ENCODE data around the gene WDFY4. TPM values are rescaled to one million over a fixed set of nuclear protein-coding genes. Genes with fewer than 3 reads are reported as not detected.

WDFY4 gene
- total and polyA plus RNA-seq, 2 of the 13 experiments (the other 11 are each of a cell fraction or from before 2014, with no cell fraction given), result not detected

DNA sequence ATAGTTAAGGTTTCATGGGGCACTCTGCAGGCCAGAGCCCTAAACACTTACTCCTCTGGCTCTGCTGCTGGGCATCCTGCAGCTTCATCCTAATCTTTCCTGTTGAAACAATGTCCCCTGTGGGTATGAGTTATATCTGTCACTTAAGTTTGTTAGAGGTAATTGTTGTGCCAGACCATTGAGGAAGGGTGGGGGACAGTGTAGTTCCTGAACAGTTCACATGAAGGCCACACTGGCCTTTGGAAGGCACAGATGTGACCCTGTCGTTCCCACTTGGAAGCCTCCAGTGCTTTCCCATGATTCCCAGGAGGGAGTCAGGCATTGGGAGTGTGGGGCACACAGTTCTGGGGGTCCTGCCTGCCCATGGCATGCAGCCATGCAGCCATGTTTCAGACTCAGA is 65.3 kb downstream of the WDFY4 start:
- no TSS peak for BruUV-seq (replicated peaks)
- Histone ChIP-seq H3K4me3 (replicated peaks in 1 of 3; ENCODE audit: insufficient read depth in 1 of 3, low read depth in 2 of 3, low read length in 3 of 3) (no peak overlapping the region), H3K4me2 (ENCODE audit: low read depth, low read length) (no peak overlapping the region), H3K36me3 (replicated peaks in 1 of 2; ENCODE audit: control insufficient read depth in 1 of 2, insufficient read depth in 2 of 2, low read length in 2 of 2) (no peaks in the 10 kb centered on the region), H3K9ac (ENCODE audit: insufficient read depth, low read depth, low read length) (no peak overlapping the region), H4K20me1 (ENCODE audit: insufficient read depth, low read length) (no peaks in the 10 kb centered on the region), H3K27me3 (ENCODE audit: control insufficient read depth in 1 of 2, insufficient read depth in 2 of 2, low read length in 2 of 2) (no peaks in the 10 kb centered on the region), H2AFZ (ENCODE audit: low read length) (no peak overlapping the region), H3K4me1 (ENCODE audit: insufficient read depth, low read length) (no peaks in the 10 kb centered on the region), H3K79me2 (ENCODE audit: insufficient read depth, low read length) (no peaks in the 10 kb centered on the region), H3K27ac (ENCODE audit: extremely low read length, insufficient read depth, low read length) (no peak overlapping the region), H3K9me3 (ENCODE audit: low read length) (no peaks in the 10 kb centered on the region)
- intact Hi-C loops (cut with micrococcal nuclease; ENCODE audit: unreplicated experiment) (no loop called here), in situ Hi-C loops (cut with HindIII; ENCODE audit: extremely low pct_ligation_motif_present, low pct_unique_long_range_greater_than_20kb) (no loop called here)
- no peak for ATAC-seq
- POLR2A ChIA-PET, result no interaction called here
- no peak for DNase-seq (ENCODE audit: low spot score)
- TF ChIP-seq, protein P1, sequence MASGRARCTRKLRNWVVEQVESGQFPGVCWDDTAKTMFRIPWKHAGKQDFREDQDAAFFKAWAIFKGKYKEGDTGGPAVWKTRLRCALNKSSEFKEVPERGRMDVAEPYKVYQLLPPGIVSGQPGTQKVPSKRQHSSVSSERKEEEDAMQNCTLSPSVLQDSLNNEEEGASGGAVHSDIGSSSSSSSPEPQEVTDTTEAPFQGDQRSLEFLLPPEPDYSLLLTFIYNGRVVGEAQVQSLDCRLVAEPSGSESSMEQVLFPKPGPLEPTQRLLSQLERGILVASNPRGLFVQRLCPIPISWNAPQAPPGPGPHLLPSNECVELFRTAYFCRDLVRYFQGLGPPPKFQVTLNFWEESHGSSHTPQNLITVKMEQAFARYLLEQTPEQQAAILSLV (CRISPR knock-in tag; IDR thresholded peaks at IDR 0.05; ENCODE audit: borderline replicate concordance), result no peak
- TF ChIP-seq EHMT2 (IDR thresholded peaks at IDR 0.05; ENCODE audit: borderline replicate concordance, low read depth, low read length), result no peak
- no peak for TF ChIP-seq ZNF207 (IDR thresholded peaks at IDR 0.05; ENCODE audit: borderline replicate concordance)
- no peak for TF ChIP-seq MTA3 (CRISPR knock-in tag; IDR thresholded peaks at IDR 0.05)
- TF ChIP-seq ZNF724P (CRISPR knock-in tag; IDR thresholded peaks at IDR 0.05; ENCODE audit: borderline replicate concordance), result no peak
- no peak for TF ChIP-seq ZNF616 (CRISPR knock-in tag; IDR thresholded peaks at IDR 0.05; ENCODE audit: low read depth)
- TF ChIP-seq ATF1 (CRISPR knock-in tag; IDR thresholded peaks at IDR 0.05), result no peak
- TF ChIP-seq HNF4G (IDR thresholded peaks at IDR 0.05; ENCODE audit: borderline replicate concordance, low read depth, low read length), result no peak
- TF ChIP-seq HNF4G (CRISPR knock-in tag; IDR thresholded peaks at IDR 0.05; ENCODE audit: borderline replicate concordance, low read depth), result no peak
- TF ChIP-seq ZNF496 (CRISPR knock-in tag; IDR thresholded peaks at IDR 0.05; ENCODE audit: insufficient replicate concordance), result no peak
- no peak for TF ChIP-seq NFKBIZ (CRISPR knock-in tag; IDR thresholded peaks at IDR 0.05)
- TF ChIP-seq ARNTL (CRISPR knock-in tag; IDR thresholded peaks at IDR 0.05), result no peak
- TF ChIP-seq NFKB2 (CRISPR knock-in tag; IDR thresholded peaks at IDR 0.05; ENCODE audit: borderline replicate concordance), result no peak
- TF ChIP-seq, protein P2, sequence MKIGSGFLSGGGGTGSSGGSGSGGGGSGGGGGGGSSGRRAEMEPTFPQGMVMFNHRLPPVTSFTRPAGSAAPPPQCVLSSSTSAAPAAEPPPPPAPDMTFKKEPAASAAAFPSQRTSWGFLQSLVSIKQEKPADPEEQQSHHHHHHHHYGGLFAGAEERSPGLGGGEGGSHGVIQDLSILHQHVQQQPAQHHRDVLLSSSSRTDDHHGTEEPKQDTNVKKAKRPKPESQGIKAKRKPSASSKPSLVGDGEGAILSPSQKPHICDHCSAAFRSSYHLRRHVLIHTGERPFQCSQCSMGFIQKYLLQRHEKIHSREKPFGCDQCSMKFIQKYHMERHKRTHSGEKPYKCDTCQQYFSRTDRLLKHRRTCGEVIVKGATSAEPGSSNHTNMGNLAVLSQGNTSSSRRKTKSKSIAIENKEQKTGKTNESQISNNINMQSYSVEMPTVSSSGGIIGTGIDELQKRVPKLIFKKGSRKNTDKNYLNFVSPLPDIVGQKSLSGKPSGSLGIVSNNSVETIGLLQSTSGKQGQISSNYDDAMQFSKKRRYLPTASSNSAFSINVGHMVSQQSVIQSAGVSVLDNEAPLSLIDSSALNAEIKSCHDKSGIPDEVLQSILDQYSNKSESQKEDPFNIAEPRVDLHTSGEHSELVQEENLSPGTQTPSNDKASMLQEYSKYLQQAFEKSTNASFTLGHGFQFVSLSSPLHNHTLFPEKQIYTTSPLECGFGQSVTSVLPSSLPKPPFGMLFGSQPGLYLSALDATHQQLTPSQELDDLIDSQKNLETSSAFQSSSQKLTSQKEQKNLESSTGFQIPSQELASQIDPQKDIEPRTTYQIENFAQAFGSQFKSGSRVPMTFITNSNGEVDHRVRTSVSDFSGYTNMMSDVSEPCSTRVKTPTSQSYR (CRISPR knock-in tag; IDR thresholded peaks at IDR 0.05; ENCODE audit: borderline replicate concordance), result no peak
- CTCF ChIA-PET (ENCODE audit: low intra/inter-chr PET ratio, low total read pairs), result no interaction called here
- no peak for FAIRE-seq
- no CpG with 5 or more reads among the region's 1 CpG for WGBS (ENCODE audit: low lambda C conversion rate)

Measured in HepG2 (cell line).